Measurements from ENCODE around the gene MEF2B. TPM values are rescaled to one million over a fixed set of nuclear protein-coding genes. Genes with fewer than 3 reads are reported as not detected.

MEF2B gene
- total RNA-seq = under 0.01 and 0.20 TPM in 2 replicates

DNA sequence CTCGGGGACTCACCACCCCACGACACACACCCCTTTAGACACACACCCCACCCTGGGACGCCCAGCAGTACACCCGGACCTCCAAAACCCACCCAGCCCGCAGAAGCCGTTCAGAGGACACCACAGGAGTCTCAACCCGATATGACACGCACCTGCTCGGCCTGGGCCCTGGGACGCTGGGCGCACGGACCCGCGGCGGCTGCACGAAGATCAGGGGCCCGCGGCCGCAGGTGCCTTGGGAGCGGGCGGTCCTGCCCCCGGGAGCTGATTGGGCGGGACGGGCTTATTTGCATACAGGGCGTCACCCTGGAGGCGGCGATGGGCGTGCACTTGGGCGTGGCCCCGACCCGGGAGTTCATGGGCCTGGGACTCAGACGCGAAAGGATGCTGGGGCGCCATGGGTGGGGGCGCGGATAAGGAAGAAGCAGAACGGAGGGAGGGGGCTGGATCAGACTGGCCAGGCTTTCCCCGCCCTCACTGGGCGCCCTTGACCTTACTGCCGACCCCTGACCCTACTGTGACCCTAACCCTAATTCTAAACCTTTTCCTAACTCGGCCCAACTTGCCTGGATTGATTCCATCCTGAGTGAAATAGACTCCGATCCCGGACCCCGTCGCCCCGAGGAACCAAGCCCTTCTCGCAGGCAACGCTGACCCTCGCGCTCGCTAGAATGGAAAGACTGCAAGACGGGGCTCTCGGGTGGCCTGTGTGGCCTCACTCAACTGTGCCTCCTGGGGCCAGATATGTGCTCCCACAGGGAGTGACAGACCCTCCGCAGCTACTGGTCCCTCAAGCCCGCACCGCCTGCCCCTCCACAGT is at the start of gene MEF2B:
Gene MEF2B (minus strand): TSS at position 211 of the 820 bp plus-strand sequence. CDS start 19,528 bp downstream, outside the sequence.
- peak; percentile 61 to 75 for DNase-seq (ENCODE audit: low read depth in 2 of 2)

GRCh38 chr19:19218911-19219310 is 48.8 kb upstream of the MEF2B start:
- no peak for DNase-seq (ENCODE audit: low read depth in 2 of 2)

- DNase-seq (ENCODE audit: low read depth in 2 of 2) = peak; percentile 21 to 35
Observed at GRCh38 chr19:19217099-19217498, 47.0 kb upstream of the MEF2B start.

- no peak for DNase-seq (ENCODE audit: low read depth in 2 of 2)
Observed at GRCh38 chr19:19215792-19216191, 45.7 kb upstream of the MEF2B start.

DNA sequence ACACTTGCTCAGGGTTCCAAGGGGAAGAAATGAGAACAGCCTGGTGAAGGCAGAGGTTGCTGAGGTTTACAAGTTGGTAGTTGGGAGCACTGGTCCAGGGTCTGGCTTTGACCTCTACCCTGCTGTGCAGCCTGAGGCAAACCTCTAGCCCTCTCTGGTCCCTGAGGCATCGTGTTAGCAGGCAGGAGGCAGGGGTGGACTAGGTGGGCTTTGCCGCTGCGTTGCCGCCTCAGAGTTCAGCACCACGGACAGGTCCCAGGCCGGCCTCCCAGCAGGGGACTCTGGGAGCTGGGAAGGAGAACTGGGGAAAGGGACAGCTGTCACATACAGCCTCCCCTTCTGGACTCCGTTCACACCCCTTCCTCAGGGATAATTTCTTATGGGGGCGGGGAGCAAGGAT is 44.8 kb upstream of the MEF2B start:
- DNase-seq (ENCODE audit: low read depth in 2 of 2) = peak; percentile 52 to 72

DNA sequence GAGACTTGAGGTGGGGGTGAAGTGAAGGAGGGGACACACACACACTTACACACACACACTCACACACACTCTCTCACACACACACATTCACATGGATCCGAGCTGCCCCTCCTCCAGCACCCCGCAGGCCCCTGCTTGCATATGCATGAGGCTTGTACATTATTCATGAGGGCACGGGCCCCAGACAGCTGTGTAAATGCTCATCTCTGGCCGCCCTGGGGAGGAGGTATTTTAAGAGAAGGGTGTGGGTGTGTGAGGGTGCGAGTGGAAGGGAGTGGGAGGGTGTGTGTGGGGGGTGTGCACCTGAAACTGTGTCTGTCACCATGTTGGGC is 44.1 kb upstream of the MEF2B start:
- DNase-seq (ENCODE audit: low read depth in 2 of 2) = no peak

GRCh38 chr19:19213426-19214158 is 43.5 kb upstream of the MEF2B start:
- no peak for DNase-seq (ENCODE audit: low read depth in 2 of 2)

DNA sequence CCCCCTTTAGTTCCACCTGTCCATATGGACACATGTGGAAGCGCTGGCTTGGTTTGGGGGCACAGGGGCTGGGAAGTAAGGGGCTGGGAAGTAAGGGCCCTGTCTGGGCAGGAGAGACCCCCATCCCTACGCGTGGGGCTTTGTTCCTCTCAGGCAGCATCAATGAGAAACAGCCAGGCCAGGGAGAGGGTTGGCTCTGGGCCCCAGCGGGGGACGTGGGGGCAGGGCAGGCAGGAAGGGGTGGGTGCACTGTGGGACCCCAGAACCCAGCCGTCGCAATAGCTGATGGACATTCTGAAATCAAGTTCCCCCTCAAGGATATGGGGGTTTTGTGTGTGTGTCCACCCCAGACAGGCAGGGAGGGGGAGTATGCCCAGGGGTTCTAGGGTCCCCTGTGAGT is 42.9 kb upstream of the MEF2B start:
- DNase-seq (ENCODE audit: low read depth in 2 of 2) = no peak

GRCh38 chr19:19211499-19212420 is 41.7 kb upstream of the MEF2B start, which contains the start of gene NCAN:
TSS of gene NCAN (plus strand) at chr19:19211958. CDS start at chr19:19216954, 4,996 bp downstream.
- DNase-seq (ENCODE audit: low read depth in 2 of 2) = no peak

- DNase-seq (ENCODE audit: low read depth in 2 of 2) = no peak
Observed at GRCh38 chr19:19209372-19209771, 39.3 kb upstream of the MEF2B start.

- DNase-seq (ENCODE audit: low read depth in 2 of 2) = no peak
Observed at GRCh38 chr19:19207637-19208572, 37.8 kb upstream of the MEF2B start.

DNA sequence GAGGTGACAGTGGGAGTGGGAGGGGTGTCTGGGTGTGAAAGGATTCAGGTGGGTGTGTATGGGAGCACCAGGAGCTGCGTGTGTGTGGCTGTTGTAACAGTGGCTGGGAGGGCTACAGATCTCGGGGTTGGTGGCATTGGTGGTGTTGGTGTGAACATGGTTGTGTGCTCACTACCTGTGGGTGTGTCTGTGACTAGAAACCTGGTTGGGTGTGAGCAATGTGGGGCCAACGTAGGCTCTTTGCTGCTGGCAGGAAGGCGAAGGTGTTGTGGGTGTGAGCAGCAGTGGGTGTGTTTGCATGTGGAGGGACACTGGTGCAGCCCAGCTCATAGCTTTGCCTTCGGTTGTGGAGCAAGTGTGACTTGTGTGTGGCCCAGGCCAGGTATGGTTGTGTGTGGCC is 36.9 kb upstream of the MEF2B start:
- DNase-seq (ENCODE audit: low read depth in 2 of 2) = no peak

DNA sequence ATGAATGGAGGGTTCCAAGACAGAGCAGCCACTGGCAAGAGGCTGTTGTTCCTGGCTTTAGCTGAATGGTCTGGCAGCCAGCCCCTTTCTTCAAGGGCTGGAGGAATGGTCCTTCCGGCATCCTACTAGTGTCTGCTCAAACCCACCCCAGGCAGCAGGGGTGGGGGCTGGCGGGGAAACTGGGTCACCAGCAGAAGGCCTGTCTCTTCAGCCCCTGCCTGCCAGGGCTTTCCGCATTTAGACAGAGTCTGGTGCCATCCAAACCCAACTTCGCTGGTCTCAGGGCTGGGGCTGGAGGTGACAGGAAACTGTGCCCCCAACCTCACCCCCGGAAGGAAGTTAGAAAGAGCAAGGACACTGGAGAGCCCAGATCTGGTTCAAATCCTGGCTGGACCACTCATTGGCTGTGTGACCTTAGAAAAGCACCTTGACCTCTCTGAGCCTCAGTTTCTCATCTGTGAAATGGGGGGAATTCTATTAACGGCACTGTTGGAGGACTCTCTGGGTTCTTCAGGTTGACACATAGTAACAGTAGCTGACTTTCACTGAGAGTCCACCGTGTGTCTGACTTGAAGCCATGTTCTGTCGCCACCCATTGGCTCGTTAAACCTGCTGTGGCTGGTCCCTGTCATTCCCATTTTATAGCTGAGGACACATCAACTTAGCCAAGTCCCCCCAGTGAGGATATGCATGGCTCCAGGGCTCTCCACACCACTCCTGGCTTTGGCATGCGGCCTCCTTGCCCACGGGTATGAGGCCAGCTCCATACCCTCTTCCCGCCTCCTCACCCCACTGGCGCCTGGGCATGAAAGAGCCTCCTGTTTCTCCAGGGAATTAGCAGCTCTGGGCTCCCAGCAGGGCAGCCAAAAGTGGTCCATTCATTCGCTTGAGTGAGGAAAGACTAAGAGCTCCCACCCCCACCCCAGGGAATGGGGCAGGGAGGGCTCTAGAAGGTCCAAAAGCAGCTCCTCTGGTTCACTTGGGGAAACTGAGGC is 35.6 kb upstream of the MEF2B start:
- no peak for DNase-seq (ENCODE audit: low read depth in 2 of 2)

GRCh38 chr19:19204181-19204580 is 34.1 kb upstream of the MEF2B start:
- DNase-seq (ENCODE audit: low read depth in 2 of 2) = no peak

DNA sequence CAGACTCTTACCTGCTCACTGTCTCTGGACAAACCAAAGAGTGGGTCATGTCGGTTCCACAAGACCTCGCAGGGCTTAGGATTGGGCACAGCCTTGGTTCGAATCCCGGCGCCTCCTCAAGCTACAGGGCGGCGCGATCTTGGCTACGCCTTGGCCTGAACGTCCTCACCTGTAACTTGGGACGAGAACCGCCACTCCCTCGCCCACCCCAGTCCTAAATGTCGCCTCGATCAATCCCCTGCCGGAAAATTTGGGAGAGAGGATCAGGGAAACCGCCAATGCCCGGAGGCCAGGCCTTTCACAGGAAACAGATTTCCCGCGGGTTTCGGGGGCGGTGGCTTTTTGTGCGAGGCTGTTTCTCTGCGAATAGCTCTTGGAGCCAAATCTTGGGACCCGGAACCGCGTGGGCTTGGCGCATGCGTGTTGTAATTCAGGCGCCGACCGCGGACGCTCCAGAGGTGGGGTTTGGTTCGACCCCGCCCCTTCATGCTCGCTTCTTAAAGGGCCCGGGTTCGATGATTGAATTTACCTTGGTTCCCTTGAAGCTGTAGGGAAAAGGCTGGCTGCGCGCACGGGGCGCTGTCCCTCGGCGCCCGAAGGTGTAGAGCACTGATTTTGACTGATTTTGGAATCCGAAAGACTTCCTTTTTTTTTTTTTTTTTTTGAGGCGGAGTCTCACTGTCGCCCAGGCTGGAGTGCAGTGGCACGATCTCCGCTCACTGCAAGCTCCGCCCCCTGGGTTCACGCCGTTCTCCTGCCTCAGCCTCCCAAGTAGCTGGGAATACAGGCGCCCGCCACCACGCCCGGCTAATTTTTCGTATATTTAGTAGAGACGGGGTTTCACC is 33.2 kb upstream of the MEF2B start, which contains the start of gene NR2C2AP:
Gene NR2C2AP (minus strand): TSS at position 403 of the 845 bp plus-strand sequence. CDS start 354 bp downstream, at position 49.
- DNase-seq (ENCODE audit: low read depth in 2 of 2) = peak; percentile 90 to 93

- DNase-seq (ENCODE audit: low read depth in 2 of 2) = no peak
Observed at GRCh38 chr19:19202707-19203011, 32.6 kb upstream of the MEF2B start.

- DNase-seq (ENCODE audit: low read depth in 2 of 2) = no peak
Observed at GRCh38 chr19:19201697-19202630, 31.9 kb upstream of the MEF2B start.
